Measurements from ENCODE around the gene EDC4. TPM values are rescaled to one million over a fixed set of nuclear protein-coding genes. Genes with fewer than 3 reads are reported as not detected.

Gene EDC4
- total and polyA plus RNA-seq, 9 of the 15 experiments (the other 6 are each of a cell fraction or from before 2014, with no cell fraction given) = 1.1 to 131 (median 74.0) TPM

DNA sequence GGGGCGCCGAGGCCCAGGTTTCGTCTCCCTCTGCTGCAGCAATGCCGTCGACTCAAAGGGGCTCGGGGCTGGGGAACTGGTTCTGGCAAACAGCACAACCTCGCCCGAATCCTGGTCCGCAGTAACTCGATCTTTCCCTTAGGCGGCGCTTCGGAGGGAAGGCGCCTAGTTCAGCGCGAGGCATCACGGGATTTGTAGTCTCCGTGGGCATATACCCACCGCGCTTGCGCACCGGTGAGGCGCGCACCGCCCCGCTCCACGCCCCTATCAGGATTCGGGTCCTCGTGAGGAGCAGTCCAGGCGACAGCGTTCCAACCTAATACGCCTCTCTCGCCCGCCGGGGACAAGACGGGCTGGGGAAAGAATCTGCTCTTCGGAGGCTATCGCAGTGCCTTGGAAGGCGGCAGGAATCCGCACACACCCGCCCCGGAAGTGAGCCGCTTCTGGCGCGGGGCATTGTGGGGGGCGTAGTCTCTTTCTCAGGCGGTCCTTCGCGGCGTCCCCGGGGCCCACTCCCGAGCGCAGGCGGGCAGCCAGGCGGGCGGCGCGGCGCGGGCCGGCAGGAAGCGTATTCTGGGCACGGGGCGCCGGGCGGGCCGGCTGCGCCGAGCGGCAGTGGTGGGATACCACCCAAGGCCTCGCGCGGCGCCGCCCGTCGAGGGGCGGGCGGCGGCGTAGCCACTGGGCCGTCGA is 30.9 kb upstream of the EDC4 start, which contains the start of gene THAP11 (continued):
- no peak for TF ChIP-seq FOXK2 (conservative IDR thresholded peaks at IDR 0.05 in 1 of 2, IDR thresholded peaks at IDR 0.05 in 1 of 2; ENCODE audit: low read depth in 2 of 2)
- TF ChIP-seq, protein P1, sequence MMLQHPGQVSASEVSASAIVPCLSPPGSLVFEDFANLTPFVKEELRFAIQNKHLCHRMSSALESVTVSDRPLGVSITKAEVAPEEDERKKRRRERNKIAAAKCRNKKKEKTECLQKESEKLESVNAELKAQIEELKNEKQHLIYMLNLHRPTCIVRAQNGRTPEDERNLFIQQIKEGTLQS (IDR thresholded peaks at IDR 0.05) = no peak
- TF ChIP-seq, protein P1 (CRISPR knock-in tag; conservative IDR thresholded peaks at IDR 0.05) = peak; percentile 86; the same call in 1 of the 2 replicates
- TF ChIP-seq, protein P2, sequence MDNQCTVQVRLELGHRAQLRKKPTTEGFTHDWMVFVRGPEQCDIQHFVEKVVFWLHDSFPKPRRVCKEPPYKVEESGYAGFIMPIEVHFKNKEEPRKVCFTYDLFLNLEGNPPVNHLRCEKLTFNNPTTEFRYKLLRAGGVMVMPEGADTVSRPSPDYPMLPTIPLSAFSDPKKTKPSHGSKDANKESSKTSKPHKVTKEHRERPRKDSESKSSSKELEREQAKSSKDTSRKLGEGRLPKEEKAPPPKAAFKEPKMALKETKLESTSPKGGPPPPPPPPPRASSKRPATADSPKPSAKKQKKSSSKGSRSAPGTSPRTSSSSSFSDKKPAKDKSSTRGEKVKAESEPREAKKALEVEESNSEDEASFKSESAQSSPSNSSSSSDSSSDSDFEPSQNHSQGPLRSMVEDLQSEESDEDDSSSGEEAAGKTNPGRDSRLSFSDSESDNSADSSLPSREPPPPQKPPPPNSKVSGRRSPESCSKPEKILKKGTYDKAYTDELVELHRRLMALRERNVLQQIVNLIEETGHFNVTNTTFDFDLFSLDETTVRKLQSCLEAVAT (IDR thresholded peaks at IDR 0.05) = no peak
- no peak; the same call in 1 of the 2 replicates for TF ChIP-seq NFIC (IDR thresholded peaks at IDR 0.05)
- no peak for TF ChIP-seq ZNF140 (CRISPR knock-in tag; IDR thresholded peaks at IDR 0.05)
- TF ChIP-seq HNRNPUL1 (IDR thresholded peaks at IDR 0.05; ENCODE audit: low read length) = no peak
- no peak for TF ChIP-seq HNRNPLL (IDR thresholded peaks at IDR 0.05; ENCODE audit: low read depth, low read length, poor library complexity, severe bottlenecking)
- TF ChIP-seq ERF (CRISPR knock-in tag; IDR thresholded peaks at IDR 0.05) = no peak
- no peak for TF ChIP-seq ZNF75A (CRISPR knock-in tag; IDR thresholded peaks at IDR 0.05)
- no peak for TF ChIP-seq CBFA2T2 (conservative IDR thresholded peaks at IDR 0.05)
- no peak for TF ChIP-seq MCM3 (IDR thresholded peaks at IDR 0.05)
- no peak for TF ChIP-seq MCM2 (IDR thresholded peaks at IDR 0.05; ENCODE audit: low read depth)
- TF ChIP-seq, protein P3, sequence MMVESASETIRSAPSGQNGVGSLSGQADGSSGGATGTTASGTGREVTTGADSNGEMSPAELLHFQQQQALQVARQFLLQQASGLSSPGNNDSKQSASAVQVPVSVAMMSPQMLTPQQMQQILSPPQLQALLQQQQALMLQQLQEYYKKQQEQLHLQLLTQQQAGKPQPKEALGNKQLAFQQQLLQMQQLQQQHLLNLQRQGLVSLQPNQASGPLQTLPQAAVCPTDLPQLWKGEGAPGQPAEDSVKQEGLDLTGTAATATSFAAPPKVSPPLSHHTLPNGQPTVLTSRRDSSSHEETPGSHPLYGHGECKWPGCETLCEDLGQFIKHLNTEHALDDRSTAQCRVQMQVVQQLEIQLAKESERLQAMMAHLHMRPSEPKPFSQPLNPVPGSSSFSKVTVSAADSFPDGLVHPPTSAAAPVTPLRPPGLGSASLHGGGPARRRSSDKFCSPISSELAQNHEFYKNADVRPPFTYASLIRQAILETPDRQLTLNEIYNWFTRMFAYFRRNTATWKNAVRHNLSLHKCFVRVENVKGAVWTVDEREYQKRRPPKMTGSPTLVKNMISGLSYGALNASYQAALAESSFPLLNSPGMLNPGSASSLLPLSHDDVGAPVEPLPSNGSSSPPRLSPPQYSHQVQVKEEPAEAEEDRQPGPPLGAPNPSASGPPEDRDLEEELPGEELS (CRISPR knock-in tag; IDR thresholded peaks at IDR 0.05; ENCODE audit: borderline replicate concordance) = no peak
- no peak for TF ChIP-seq MEF2D (tag; conservative IDR thresholded peaks at IDR 0.05; ENCODE audit: low read depth)
- TF ChIP-seq, protein P4, sequence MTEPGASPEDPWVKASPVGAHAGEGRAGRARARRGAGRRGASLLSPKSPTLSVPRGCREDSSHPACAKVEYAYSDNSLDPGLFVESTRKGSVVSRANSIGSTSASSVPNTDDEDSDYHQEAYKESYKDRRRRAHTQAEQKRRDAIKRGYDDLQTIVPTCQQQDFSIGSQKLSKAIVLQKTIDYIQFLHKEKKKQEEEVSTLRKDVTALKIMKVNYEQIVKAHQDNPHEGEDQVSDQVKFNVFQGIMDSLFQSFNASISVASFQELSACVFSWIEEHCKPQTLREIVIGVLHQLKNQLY (CRISPR knock-in tag; conservative IDR thresholded peaks at IDR 0.05) = no peak
- TF ChIP-seq U2AF2 (optimal IDR thresholded peaks at IDR 0.05; ENCODE audit: low read depth, low read length) = no peak
- TF ChIP-seq, protein P5, sequence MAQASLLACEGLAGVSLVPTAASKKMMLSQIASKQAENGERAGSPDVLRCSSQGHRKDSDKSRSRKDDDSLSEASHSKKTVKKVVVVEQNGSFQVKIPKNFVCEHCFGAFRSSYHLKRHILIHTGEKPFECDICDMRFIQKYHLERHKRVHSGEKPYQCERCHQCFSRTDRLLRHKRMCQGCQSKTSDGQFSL (CRISPR knock-in tag; IDR thresholded peaks at IDR 0.05) = no peak
- TF ChIP-seq, protein P5 (tag; IDR thresholded peaks at IDR 0.05) = no peak
- TF ChIP-seq KDM4B (IDR thresholded peaks at IDR 0.05; ENCODE audit: borderline replicate concordance in 2 of 2, low read depth in 1 of 2) = no peak; a peak in 1 of 4 replicates
- no peak for TF ChIP-seq STAT5B (CRISPR knock-in tag; IDR thresholded peaks at IDR 0.05)
